Central memory CD4-positive, alpha-beta T cell (primary cell): ENCODE data around the gene ARHGEF3.
"Not testable (repeated sequence)": the region's sequence is repeated elsewhere in the genome, so short reads cannot be mapped to it uniquely, and the experiment has no call there.

Experiments used
- DNase-seq: peaks from one replicate; pipeline ENCODE4 v3.0.0; 2022

The ARHGEF3 gene

GRCh38 chr3:56711344-56711743 is 90.4 kb downstream of the ARHGEF3 start:
- DNase-seq, result no peak

GRCh38 chr3:56707412-56707811 is 94.3 kb downstream of the ARHGEF3 start:
- DNase-seq, result not testable (repeated sequence)

- DNase-seq, result no peak
Observed at GRCh38 chr3:56706629-56707028, 95.1 kb downstream of the ARHGEF3 start.

- no peak for DNase-seq
Observed at GRCh38 chr3:56704706-56705105, 97.0 kb downstream of the ARHGEF3 start.

GRCh38 chr3:56702490-56703315 is 99.0 kb downstream of the ARHGEF3 start:
- DNase-seq, result peak; percentile 60

- DNase-seq, result no peak
Observed at GRCh38 chr3:56700151-56700550, 101.6 kb downstream of the ARHGEF3 start.

- peak; percentile 50 for DNase-seq
Observed at GRCh38 chr3:56694867-56695683, 106.7 kb downstream of the ARHGEF3 start.

GRCh38 chr3:56693750-56694149 is 108.0 kb downstream of the ARHGEF3 start:
- no peak for DNase-seq

GRCh38 chr3:56692520-56693433 is 109.0 kb downstream of the ARHGEF3 start:
- DNase-seq, result peak; percentile 56

- not testable (repeated sequence) for DNase-seq
Observed at GRCh38 chr3:56692001-56692365, 109.8 kb downstream of the ARHGEF3 start.

GRCh38 chr3:56691165-56692000 is 110.4 kb downstream of the ARHGEF3 start:
- no peak for DNase-seq

GRCh38 chr3:56689303-56689702 is 112.4 kb downstream of the ARHGEF3 start:
- no peak for DNase-seq

- no peak for DNase-seq
Observed at GRCh38 chr3:56688191-56688590, 113.6 kb downstream of the ARHGEF3 start.

GRCh38 chr3:56684029-56684428 is 117.7 kb downstream of the ARHGEF3 start:
- DNase-seq, result no peak

- DNase-seq, result peak; percentile 84
Observed at GRCh38 chr3:56683122-56683817, 118.5 kb downstream of the ARHGEF3 start, which contains the start of gene TASOR. TASOR (minus strand) TSS chr3:56683265; CDS start chr3:56683006, 259 bp downstream.

- peak; percentile 78 for DNase-seq
Observed at GRCh38 chr3:56682462-56683121, 119.2 kb downstream of the ARHGEF3 start.

- no peak for DNase-seq
Observed at GRCh38 chr3:56681984-56682461, 119.7 kb downstream of the ARHGEF3 start.

GRCh38 chr3:56680054-56680580 is 121.6 kb downstream of the ARHGEF3 start:
- no peak for DNase-seq
